ENCODE data around the gene GPR89B.

The GPR89B gene

DNA sequence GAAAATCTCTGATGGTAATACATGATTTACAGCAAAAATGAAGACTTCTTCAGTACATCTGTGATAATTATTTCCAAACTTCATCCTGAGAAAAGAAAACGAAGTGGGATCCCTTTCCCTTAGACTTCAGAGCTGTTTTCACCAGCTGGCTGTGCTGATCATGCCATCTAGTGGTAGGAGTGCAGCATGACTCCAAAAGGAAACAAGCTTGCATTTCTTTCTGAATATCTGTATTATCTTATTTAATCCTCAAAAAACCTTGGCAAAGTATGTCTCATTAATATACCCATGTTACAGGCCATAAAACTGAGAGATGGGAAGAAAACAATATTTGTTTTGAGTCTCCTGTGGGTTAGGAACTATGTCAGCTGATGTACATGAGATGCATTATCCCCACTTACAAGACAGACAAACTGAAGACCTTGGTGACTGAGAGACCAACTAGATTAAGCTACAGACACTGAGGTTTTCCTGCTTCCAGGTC is 35.4 kb upstream of the GPR89B start:
- no peak for DNase-seq (ENCODE audit: extremely low read depth, insufficient read length)
- TF ChIP-seq CTCF (IDR thresholded peaks at IDR 0.05; ENCODE audit: insufficient read depth, low read length, poor library complexity, severe bottlenecking), result peak; percentile 95
- no peak overlapping the region for H3K4me3 ChIP-seq (replicated peaks; ENCODE audit: low read depth, low read length)

DNA sequence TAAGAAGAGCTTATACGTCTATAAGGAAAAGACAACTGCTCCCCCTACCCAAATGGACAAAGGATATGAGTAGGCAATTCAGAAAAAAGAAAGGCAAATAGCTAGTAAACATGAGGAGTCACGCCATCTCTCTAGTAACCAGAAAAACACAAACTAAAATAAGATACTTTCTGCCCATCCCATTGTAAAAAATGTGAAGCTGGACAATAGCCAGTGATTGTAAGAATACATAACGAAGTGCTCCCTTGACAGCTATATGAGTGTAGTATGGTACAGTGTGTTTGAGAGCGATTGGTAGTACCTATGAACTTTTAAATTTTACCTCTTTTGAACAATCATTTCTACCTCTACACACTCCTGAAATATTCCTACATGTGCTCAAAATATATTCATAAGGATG is 33.1 kb upstream of the GPR89B start:
- Histone ChIP-seq H3K27me3 (replicated peaks; ENCODE audit: control insufficient read depth, insufficient read depth, low read length) (no peaks in the 10 kb centered on the region), H3K4me3 (replicated peaks; ENCODE audit: low read depth, low read length) (no peak overlapping the region), H3K36me3 (ENCODE audit: control insufficient read depth, insufficient read depth, low read length) (no peaks in the 10 kb centered on the region)
- DNase-seq (ENCODE audit: extremely low read depth, insufficient read length), result no peak
- no peak for TF ChIP-seq CTCF (IDR thresholded peaks at IDR 0.05; ENCODE audit: insufficient read depth, low read length, poor library complexity, severe bottlenecking)

More for the DNA sequence above, 35.4 kb upstream of the GPR89B start:
- no peaks in the 10 kb centered on the region for H3K36me3 ChIP-seq (ENCODE audit: control insufficient read depth, insufficient read depth, low read length)
- H3K27me3 ChIP-seq (replicated peaks; ENCODE audit: control insufficient read depth, insufficient read depth, low read length), result no peaks in the 10 kb centered on the region

- no peak for DNase-seq (ENCODE audit: extremely low read depth, insufficient read length)
Observed at GRCh38 chr1:147897029-147897752, 31.0 kb upstream of the GPR89B start.

GRCh38 chr1:147897789-147898188 is 30.4 kb upstream of the GPR89B start:
- TF ChIP-seq CTCF (IDR thresholded peaks at IDR 0.05; ENCODE audit: insufficient read depth, low read length, poor library complexity, severe bottlenecking), result no peak
- no peaks in the 10 kb centered on the region; the same call in 1 of the 2 replicates for H3K36me3 ChIP-seq (ENCODE audit: control insufficient read depth, insufficient read depth, low read length)
- no peak for DNase-seq (ENCODE audit: extremely low read depth, insufficient read length)
- no peak overlapping the region for H3K4me3 ChIP-seq (replicated peaks; ENCODE audit: low read depth, low read length)
- H3K27me3 ChIP-seq (replicated peaks; ENCODE audit: control insufficient read depth, insufficient read depth, low read length), result no peaks in the 10 kb centered on the region

More at GRCh38 chr1:147897029-147897752, 31.0 kb upstream of the GPR89B start:
- Histone ChIP-seq H3K27me3 (replicated peaks; ENCODE audit: control insufficient read depth, insufficient read depth, low read length) (no peaks in the 10 kb centered on the region), H3K4me3 (replicated peaks; ENCODE audit: low read depth, low read length) (no peak overlapping the region), H3K36me3 (ENCODE audit: control insufficient read depth, insufficient read depth, low read length) (no peaks in the 10 kb centered on the region)
- TF ChIP-seq CTCF (IDR thresholded peaks at IDR 0.05; ENCODE audit: insufficient read depth, low read length, poor library complexity, severe bottlenecking), result no peak

DNA sequence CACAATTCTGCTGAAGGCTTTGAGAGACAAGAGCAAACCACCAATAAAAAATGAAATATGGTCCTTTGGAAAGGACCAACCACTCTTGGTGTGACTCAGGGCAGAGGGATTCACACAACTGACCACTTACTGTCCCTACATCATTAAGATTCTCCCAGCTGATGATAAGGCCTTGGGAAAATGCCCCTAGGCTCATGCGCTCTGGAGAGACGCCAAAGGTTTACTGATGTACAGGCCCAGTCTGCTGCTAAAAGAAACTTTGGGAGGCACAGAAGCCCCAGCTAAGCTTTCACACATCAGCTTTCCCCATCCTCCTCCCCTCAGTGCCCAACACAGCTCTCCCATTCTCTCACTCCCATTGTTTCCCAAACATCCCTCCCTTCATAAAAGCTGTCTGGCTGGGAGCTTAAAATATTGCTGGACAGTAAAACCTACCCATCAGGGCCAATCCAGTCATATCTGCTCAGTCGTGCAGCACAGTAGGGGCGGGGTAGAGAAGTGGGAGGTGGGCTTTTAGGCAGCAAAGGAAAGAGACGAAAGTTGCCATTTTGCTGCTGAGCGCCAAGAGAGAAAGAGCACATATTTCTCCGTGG is 25.9 kb upstream of the GPR89B start, which contains the start of gene GJA8:
GJA8 (plus strand) TSS at position 543 of the 593 bp plus-strand sequence. CDS start 5,161 bp downstream, outside the sequence.
- no peaks in the 10 kb centered on the region for H3K27me3 ChIP-seq (replicated peaks; ENCODE audit: control insufficient read depth, insufficient read depth, low read length)

More for the DNA sequence above, 25.9 kb upstream of the GPR89B start, which contains the start of gene GJA8:
- TF ChIP-seq CTCF (IDR thresholded peaks at IDR 0.05; ENCODE audit: insufficient read depth, low read length, poor library complexity, severe bottlenecking), result no peak
- no peak for DNase-seq (ENCODE audit: extremely low read depth, insufficient read length)
- no peaks in the 10 kb centered on the region; the same call in 1 of the 2 replicates for H3K36me3 ChIP-seq (ENCODE audit: control insufficient read depth, insufficient read depth, low read length)
- H3K4me3 ChIP-seq (replicated peaks; ENCODE audit: low read depth, low read length), result no peak within 1 kb of the TSS

Data from GM06990 (cell line).